IMR-90 (cell line): ENCODE data around the gene TENM3. TPM values are rescaled to one million over a fixed set of nuclear protein-coding genes. Genes with fewer than 3 reads are reported as not detected.
A peak's percentile ranks its signal among the peaks of the same experiment; 100 is the strongest.

Source experiments
- ATAC-seq: fragments of 200-7000 bp; cut with Tn5 transposase; 2 replicates; pipeline ENCODE4 v1.9.1; 2020; ENCODE audit warnings: low read depth, mild to moderate bottlenecking, moderate library complexity
- BruUV-seq: library from RNA; stranded (reverse); fragments of 400-500 nt; replicated peaks from 2 replicates; lab custom pipeline; 2021; lab: Mats Ljungman, UMichigan
- CTCF ChIA-PET: fragments of 300-600 bp; formaldehyde crosslinking; extraction: SDS; loops from one replicate; lab custom pipeline; 2021; ENCODE audit warnings: antibody characterized with exemption; lab: Yijun Ruan, JAX
- POLR2A ChIA-PET: fragments of 300-600 bp; sonication (Branson Sonifier 250); formaldehyde crosslinking; loops from one replicate; lab custom pipeline; 2022; ENCODE audit warnings: antibody characterized with exemption; ENCODE audit not compliant: unreplicated experiment; lab: Charles Lee
- DNase-seq: peaks from one replicate; pipeline ENCODE4 v3.0.0; 2013
- H2AFZ ChIP-seq: replicated peaks from 2 replicates; pipeline ENCODE3; 2013; ENCODE audit warnings: low read length, mild to moderate bottlenecking; ENCODE audit not compliant: poor library complexity
- H2AK5ac ChIP-seq: 2 replicates; pipeline ENCODE4 v1.6.1; 2013; ENCODE audit warnings: low read depth, low read length, inconsistent platforms
- H2AK9ac ChIP-seq: replicated peaks from 2 replicates; pipeline ENCODE3; 2013; ENCODE audit warnings: mild to moderate bottlenecking, low read depth, low read length, moderate library complexity; ENCODE audit not compliant: poor library complexity
- H2BK120ac ChIP-seq: 2 replicates; pipeline ENCODE4 v1.6.1; 2013; ENCODE audit warnings: low read depth, low read length, inconsistent platforms
- H2BK15ac ChIP-seq: 3 replicates; pipeline ENCODE4 v1.6.1; 2013; ENCODE audit warnings: low read depth, low read length, inconsistent platforms
- H2BK20ac ChIP-seq: 2 replicates; pipeline ENCODE4 v1.6.1; 2013; ENCODE audit warnings: low read depth, mild to moderate bottlenecking, inconsistent platforms, low read length, moderate library complexity
- H2BK5ac ChIP-seq: 2 replicates; pipeline ENCODE4 v1.6.1; 2013; ENCODE audit warnings: mild to moderate bottlenecking, low read depth, low read length, inconsistent platforms; ENCODE audit not compliant: poor library complexity, severe bottlenecking
- H3K14ac ChIP-seq: replicated peaks from 2 replicates; pipeline ENCODE4 v1.6.1; 2013; ENCODE audit warnings: low read depth, low read length, inconsistent platforms
- H3K18ac ChIP-seq: 2 replicates; pipeline ENCODE4 v1.6.1; 2013; ENCODE audit warnings: low read depth, low read length, control low read depth
- H3K23ac ChIP-seq: 2 replicates; pipeline ENCODE4 v1.6.1; 2013; ENCODE audit warnings: low read depth, low read length, inconsistent platforms
- H3K27ac ChIP-seq: 2 replicates; pipeline ENCODE4 v1.5.1; 2013; ENCODE audit warnings: mild to moderate bottlenecking, control low read depth, low read length; ENCODE audit not compliant: insufficient read depth
- H3K27me3 ChIP-seq: 2 replicates; pipeline ENCODE4 v1.6.1; 2013; ENCODE audit warnings: low read length; ENCODE audit not compliant: control insufficient read depth, insufficient read depth
- H3K36me3 ChIP-seq: 2 replicates; pipeline ENCODE4 v1.6.1; 2013; ENCODE audit warnings: low read length, mixed read lengths; ENCODE audit not compliant: control insufficient read depth, insufficient read depth
- H3K4ac ChIP-seq: 2 replicates; pipeline ENCODE4 v1.6.1; 2013; ENCODE audit warnings: low read depth, low read length, inconsistent platforms
- H3K4me1 ChIP-seq: 2 replicates; pipeline ENCODE4 v1.6.1; 2013; ENCODE audit warnings: low read length, mixed read lengths; ENCODE audit not compliant: control insufficient read depth, insufficient read depth
- H3K4me2 ChIP-seq: 2 replicates; pipeline ENCODE4 v1.6.1; 2013; ENCODE audit warnings: low read depth, mild to moderate bottlenecking, control low read depth, low read length, moderate library complexity
- H3K4me3 ChIP-seq: 2 replicates; pipeline ENCODE4 v1.5.1; 2013; ENCODE audit warnings: low read depth, mild to moderate bottlenecking, control low read depth, low read length, moderate library complexity; ENCODE audit not compliant: insufficient read depth
- H3K56ac ChIP-seq: 2 replicates; pipeline ENCODE4 v1.6.1; 2013; ENCODE audit warnings: low read length, inconsistent platforms; ENCODE audit not compliant: insufficient read depth; ENCODE audit errors: extremely low read depth
- H3K79me1 ChIP-seq, 2 experiments: 2 replicates each; pipeline ENCODE4 v1.6.1; 2013; ENCODE audit warnings: low read length in 2 of 2, inconsistent platforms in 1 of 2, low read depth in 1 of 2
- H3K9ac ChIP-seq: 2 replicates; pipeline ENCODE4 v1.6.1; 2013; ENCODE audit warnings: low read depth, low read length, control low read depth
- H3K9me1 ChIP-seq: 2 replicates; pipeline ENCODE4 v1.6.1; 2013; ENCODE audit warnings: low read length, inconsistent platforms; ENCODE audit not compliant: insufficient read depth
- H3K9me3 ChIP-seq: 2 replicates; pipeline ENCODE4 v1.6.1; 2013; ENCODE audit warnings: low read length; ENCODE audit not compliant: control insufficient read depth, insufficient read depth
- H4K20me1 ChIP-seq: 2 replicates; pipeline ENCODE4 v1.6.1; 2013; ENCODE audit warnings: low read length, inconsistent platforms; ENCODE audit not compliant: insufficient read depth
- H4K5ac ChIP-seq: 2 replicates; pipeline ENCODE4 v1.6.1; 2013; ENCODE audit warnings: mild to moderate bottlenecking, low read depth, low read length, control low read depth
- H4K8ac ChIP-seq, 2 experiments: 2 replicates each; pipeline ENCODE4 v1.6.1; 2013; ENCODE audit warnings: low read depth in 2 of 2, low read length in 2 of 2, control low read depth in 1 of 2, inconsistent platforms in 1 of 2
- H4K91ac ChIP-seq: 2 replicates; pipeline ENCODE4 v1.6.1; 2013; ENCODE audit warnings: low read depth, low read length, inconsistent platforms; ENCODE audit not compliant: insufficient read depth
- BHLHE40 ChIP-seq: fragments of 150-350 bp; IDR thresholded peaks from 2 replicates; pipeline ENCODE4 v1.6.1; 2016; ENCODE audit warnings: mild to moderate bottlenecking, low read depth, low read length
- CEBPB ChIP-seq: IDR thresholded peaks from 2 replicates; pipeline ENCODE4 v1.6.1; 2012; ENCODE audit warnings: low read depth, low read length, improper control_type of control experiment
- ELK1 ChIP-seq: fragments of 150-350 bp; IDR thresholded peaks from 2 replicates; pipeline ENCODE4 v1.6.1; 2016; ENCODE audit warnings: low read depth, mild to moderate bottlenecking, low read length, moderate library complexity, borderline replicate concordance
- FOS ChIP-seq: fragments of 150-350 bp; IDR thresholded peaks from 2 replicates; pipeline ENCODE4 v1.6.1; 2016; ENCODE audit warnings: low read depth, low read length
- MAZ ChIP-seq: IDR thresholded peaks from 2 replicates; pipeline ENCODE4 v1.6.1; 2012; ENCODE audit warnings: low read depth, mild to moderate bottlenecking, low read length, improper control_type of control experiment, moderate library complexity, borderline replicate concordance
- MXI1 ChIP-seq: IDR thresholded peaks from 2 replicates; pipeline ENCODE4 v1.6.1; 2012; ENCODE audit warnings: low read depth, mild to moderate bottlenecking, low read length, moderate library complexity, borderline replicate concordance
- NFE2L2 ChIP-seq: fragments of 150-350 bp; IDR thresholded peaks from 2 replicates; pipeline ENCODE4 v1.6.1; 2016; ENCODE audit warnings: low read depth, mild to moderate bottlenecking, low read length
- POLR2A ChIP-seq: IDR thresholded peaks from 2 replicates; pipeline ENCODE4 v1.6.1; 2012; ENCODE audit warnings: mild to moderate bottlenecking, low read depth, low read length
- RAD21 ChIP-seq: IDR thresholded peaks from 2 replicates; pipeline ENCODE4 v1.6.1; 2012; ENCODE audit warnings: low read length, improper control_type of control experiment
- RCOR1 ChIP-seq: IDR thresholded peaks from 2 replicates; pipeline ENCODE4 v1.6.1; 2012; ENCODE audit warnings: mild to moderate bottlenecking, low read length, improper control_type of control experiment; ENCODE audit not compliant: insufficient replicate concordance
- RFX5 ChIP-seq: IDR thresholded peaks from 2 replicates; pipeline ENCODE4 v1.8.0; 2012; ENCODE audit warnings: low read depth, mild to moderate bottlenecking, low read length, moderate library complexity
- USF2 ChIP-seq: fragments of 150-350 bp; IDR thresholded peaks from 2 replicates; pipeline ENCODE4 v1.6.1; 2017; ENCODE audit warnings: mild to moderate bottlenecking, antibody characterized with exemption, low read length, low read depth
- WGBS, 2 experiments: methylation state at CpG; one replicate each; pipeline versions ENCODE4 v1.1.5 to v1.1.7; 2013; ENCODE audit warnings: missing lambda C conversion rate in 2 of 2; ENCODE audit not compliant: insufficient read length in 1 of 2; ENCODE audit errors: extremely low coverage in 2 of 2; 5-methylcytosine and 5-hydroxymethylcytosine counted together
- dilution Hi-C: fragments of 300-500 bp; cut with HindIII; formaldehyde crosslinking; loops from one replicate; pipeline ENCODE4 v1.14.3; 2018; ENCODE audit warnings: low sequenced_read_pairs; ENCODE audit not compliant: unreplicated experiment
- in situ Hi-C: fragments of 300-500 bp; cut with MboI; formaldehyde crosslinking; loops from 3 replicates; pipeline ENCODE4 v1.14.3; 2019; ENCODE audit warnings: low sequenced_read_pairs, inconsistent platforms, mixed read lengths
- intact Hi-C: fragments of 100-400 bp; cut with micrococcal nuclease; formaldehyde crosslinking; loops from 2 replicates; pipeline ENCODE4 v1.10.0; 2022
- polyA plus RNA-seq, 3 experiments: library from polyadenylated mRNA; depleted of rRNA; stranded (reverse); fragments of >200 nt; gene quantifications; 2 replicates each; pipeline ENCODE4 v1.2.3, GENCODE V29; 2012; ENCODE audit warnings: low replicate concordance in 1 of 3
- total RNA-seq: library from RNA; depleted of rRNA; stranded (reverse); fragments of >200 nt; gene quantifications from 2 replicates; pipeline ENCODE4 v1.2.3, GENCODE V29; 2012

The TENM3 gene
- total and polyA plus RNA-seq, 2 of the 4 experiments (the other 2 are of a cell fraction): 29.9 to 173 TPM

DNA sequence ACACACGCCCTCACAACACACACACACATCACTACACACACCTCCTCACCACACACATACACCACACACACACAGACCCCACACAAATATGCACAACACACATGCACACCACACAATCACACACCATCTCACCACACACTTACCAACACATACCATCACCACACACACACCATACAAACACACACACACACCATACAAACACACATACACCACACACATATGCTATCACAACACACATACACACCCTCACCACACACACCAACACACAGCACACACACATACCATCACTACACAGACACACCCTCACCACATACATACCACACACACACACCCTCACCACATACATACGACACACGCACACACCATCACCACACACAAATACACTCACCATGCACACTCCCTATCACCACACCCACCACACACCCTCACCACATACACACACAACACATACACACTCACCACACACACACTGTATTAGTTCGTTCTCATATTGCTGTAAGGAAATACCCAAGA lies 567.0 kb downstream of the TENM3 start:
- H3K27me3 ChIP-seq: no peaks in the 10 kb centered on the region
- H3K4ac ChIP-seq: no peak overlapping the region
- no peak overlapping the region for H4K5ac ChIP-seq
- no peak overlapping the region for H2BK20ac ChIP-seq
- H2BK5ac ChIP-seq: peak overlapping the region; percentile 69
- no peak overlapping the region for H2BK120ac ChIP-seq
- WGBS, 2 experiments: 81% methylated on average over 3 of the region's 4 CpGs; no CpG with 5 or more reads in 1 of the 2 experiments
- H3K56ac ChIP-seq: no peak overlapping the region
- no peak overlapping the region for H2BK15ac ChIP-seq
- ATAC-seq (no peak), DNase-seq (no peak)
- intact Hi-C loops (no loop called here), in situ Hi-C loops (loop anchor here (25.0 kb wide), 2 partner anchors 1248 to 1673 kb away; no protein-coding TSS in a partner anchor), dilution Hi-C loops (no loop called here)
- ChIA-PET POLR2A (no interaction called here), CTCF (no interaction called here)
- peaks cover 4% of the 10 kb centered on the region; the same call in 1 of the 2 replicates for H3K9me3 ChIP-seq
- no peak overlapping the region for H3K4me3 ChIP-seq
- H3K4me1 ChIP-seq: no peaks in the 10 kb centered on the region
- H2AK5ac ChIP-seq: peak overlapping the region; percentile 82
- H4K8ac ChIP-seq: no peak overlapping the region
- H2AK9ac ChIP-seq: peak overlapping the region; percentile 37
- H3K9ac ChIP-seq: no peak overlapping the region
- no peak overlapping the region for H3K4me2 ChIP-seq
- TF ChIP-seq RFX5 (no peak), MXI1 (no peak), USF2 (no peak), NFE2L2 (no peak), MAZ (no peak), FOS (no peak), ELK1 (no peak), BHLHE40 (no peak), RAD21 (no peak), CEBPB (no peak), RCOR1 (no peak), POLR2A (no peak)
- H3K79me1 ChIP-seq: 0 out of 4 replicates have a peak, but pooled peaks cover 0 to 4% of the 10 kb centered on the region in 2 experiments
- H2AFZ ChIP-seq: peak overlapping the region; percentile 61
- no peaks in the 10 kb centered on the region for H3K36me3 ChIP-seq
- H3K9me1 ChIP-seq: peaks cover 15% of the 10 kb centered on the region
- H3K18ac ChIP-seq: no peak overlapping the region
- no peak overlapping the region for H3K27ac ChIP-seq
- no peak overlapping the region for H4K91ac ChIP-seq
- no peak overlapping the region for H3K14ac ChIP-seq
- H4K20me1 ChIP-seq: no peaks in the 10 kb centered on the region
- H3K23ac ChIP-seq: no peak overlapping the region
- BruUV-seq: no TSS peak
